WERI-Rb-1 (cell line): ENCODE results near the gene PTPRB.

Source experiments
- DNase-seq: peaks from one replicate; pipeline ENCODE4 v3.0.0-alpha.2; 2020
- H3K27ac ChIP-seq: fragments of 250-450 bp; sonication (Bioruptor Pico); 2 replicates; pipeline ENCODE4 v1.5.1; 2020; ENCODE audit warnings: mild to moderate bottlenecking, moderate library complexity
- H3K27me3 ChIP-seq: fragments of 250-450 bp; sonication (Bioruptor Pico); 2 replicates; pipeline ENCODE4 v1.5.1; 2021; ENCODE audit warnings: mild to moderate bottlenecking, low read depth, moderate library complexity; ENCODE audit not compliant: insufficient read depth, severe bottlenecking
- H3K36me3 ChIP-seq: fragments of 250-450 bp; sonication (Bioruptor Pico); 2 replicates; pipeline ENCODE4 v1.5.1; 2020; ENCODE audit warnings: mild to moderate bottlenecking, moderate library complexity
- H3K4me3 ChIP-seq: 2 replicates; pipeline ENCODE4 v1.5.1; 2011; ENCODE audit warnings: low read depth, mild to moderate bottlenecking, control low read depth, low read length
- H3K9me3 ChIP-seq: fragments of 250-450 bp; sonication (Bioruptor Pico); 2 replicates; pipeline ENCODE4 v1.5.1; 2021; ENCODE audit warnings: mild to moderate bottlenecking, moderate library complexity; ENCODE audit not compliant: severe bottlenecking
- TF ChIP-seq, protein P1 (sequence below): IDR thresholded peaks from 2 replicates; pipeline ENCODE4 v1.5.1; 2011; ENCODE audit warnings: low read depth, mild to moderate bottlenecking, control low read depth, inconsistent platforms, low read length

Gene PTPRB

DNA sequence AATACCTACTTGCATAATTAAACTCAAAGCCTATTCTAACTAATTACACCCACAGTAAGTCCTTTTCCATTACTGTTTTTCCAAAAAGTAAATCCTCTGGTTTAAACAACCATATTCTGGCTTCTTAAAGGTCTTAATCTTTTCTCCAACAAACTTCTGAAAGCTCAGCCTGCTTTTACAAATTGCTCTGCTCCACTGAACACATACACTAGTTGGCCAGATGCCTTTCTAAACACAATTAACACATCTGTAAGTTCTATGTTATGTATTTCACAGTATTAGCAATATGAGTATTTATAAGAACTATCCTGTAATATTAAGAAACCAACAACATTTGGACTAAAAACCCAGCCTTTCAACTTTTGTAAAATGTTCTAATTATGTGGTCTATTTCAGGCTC is 30.1 kb downstream of the PTPRB start:
- Histone ChIP-seq H3K36me3 (no peaks in the 10 kb centered on the region), H3K9me3 (no peaks in the 10 kb centered on the region), H3K4me3 (no peak overlapping the region), H3K27ac (no peak overlapping the region), H3K27me3 (no peaks in the 10 kb centered on the region)
- DNase-seq, result no peak
- TF ChIP-seq, protein P1, sequence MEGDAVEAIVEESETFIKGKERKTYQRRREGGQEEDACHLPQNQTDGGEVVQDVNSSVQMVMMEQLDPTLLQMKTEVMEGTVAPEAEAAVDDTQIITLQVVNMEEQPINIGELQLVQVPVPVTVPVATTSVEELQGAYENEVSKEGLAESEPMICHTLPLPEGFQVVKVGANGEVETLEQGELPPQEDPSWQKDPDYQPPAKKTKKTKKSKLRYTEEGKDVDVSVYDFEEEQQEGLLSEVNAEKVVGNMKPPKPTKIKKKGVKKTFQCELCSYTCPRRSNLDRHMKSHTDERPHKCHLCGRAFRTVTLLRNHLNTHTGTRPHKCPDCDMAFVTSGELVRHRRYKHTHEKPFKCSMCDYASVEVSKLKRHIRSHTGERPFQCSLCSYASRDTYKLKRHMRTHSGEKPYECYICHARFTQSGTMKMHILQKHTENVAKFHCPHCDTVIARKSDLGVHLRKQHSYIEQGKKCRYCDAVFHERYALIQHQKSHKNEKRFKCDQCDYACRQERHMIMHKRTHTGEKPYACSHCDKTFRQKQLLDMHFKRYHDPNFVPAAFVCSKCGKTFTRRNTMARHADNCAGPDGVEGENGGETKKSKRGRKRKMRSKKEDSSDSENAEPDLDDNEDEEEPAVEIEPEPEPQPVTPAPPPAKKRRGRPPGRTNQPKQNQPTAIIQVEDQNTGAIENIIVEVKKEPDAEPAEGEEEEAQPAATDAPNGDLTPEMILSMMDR, result no peak

DNA sequence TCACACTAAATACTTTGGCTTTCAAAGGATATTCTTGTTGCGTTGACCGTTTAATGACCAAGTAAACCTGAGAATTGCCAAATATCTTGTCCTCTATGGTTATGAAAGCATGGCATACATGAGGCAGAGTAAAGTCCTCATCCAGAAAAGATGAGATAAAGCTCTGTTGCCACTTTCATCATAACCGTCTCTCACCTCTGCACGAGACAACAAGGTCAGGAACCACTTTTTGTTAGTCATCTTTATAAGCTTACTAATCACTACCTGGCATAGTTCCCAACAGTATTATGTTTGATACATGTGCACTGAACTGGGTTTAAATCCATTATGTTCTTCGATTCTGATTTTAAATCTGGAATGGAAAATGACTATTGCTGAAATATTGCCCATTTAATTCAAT is 31.3 kb downstream of the PTPRB start:
- Histone ChIP-seq H3K4me3 (no peak overlapping the region), H3K9me3 (no peaks in the 10 kb centered on the region), H3K36me3 (no peaks in the 10 kb centered on the region), H3K27ac (no peak overlapping the region), H3K27me3 (no peaks in the 10 kb centered on the region)
- TF ChIP-seq, protein P1, result no peak
- no peak for DNase-seq

DNA sequence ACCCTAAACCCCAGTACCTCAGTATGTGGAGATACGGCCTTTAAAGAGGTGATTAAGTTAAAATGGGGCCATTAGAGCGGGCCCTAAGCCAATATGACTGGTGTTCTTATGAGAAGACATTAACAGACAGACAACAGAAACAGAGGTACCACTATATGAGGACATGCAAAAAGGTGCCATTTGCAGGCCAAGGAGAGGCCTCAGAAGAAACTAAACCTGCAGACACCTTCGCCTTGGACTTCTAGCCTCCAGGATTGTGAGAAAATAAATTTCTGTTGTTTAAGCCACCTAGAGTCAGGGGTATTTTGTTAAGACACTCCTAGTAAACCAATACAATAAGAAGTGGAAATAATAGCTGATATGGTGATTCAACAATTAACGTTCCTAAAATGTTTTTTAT is 32.6 kb downstream of the PTPRB start:
- no peaks in the 10 kb centered on the region for H3K9me3 ChIP-seq
- TF ChIP-seq, protein P1, result no peak
- H3K36me3 ChIP-seq, result no peaks in the 10 kb centered on the region
- H3K27me3 ChIP-seq, result no peaks in the 10 kb centered on the region
- no peak overlapping the region for H3K4me3 ChIP-seq
- DNase-seq, result no peak
- H3K27ac ChIP-seq, result no peak overlapping the region

DNA sequence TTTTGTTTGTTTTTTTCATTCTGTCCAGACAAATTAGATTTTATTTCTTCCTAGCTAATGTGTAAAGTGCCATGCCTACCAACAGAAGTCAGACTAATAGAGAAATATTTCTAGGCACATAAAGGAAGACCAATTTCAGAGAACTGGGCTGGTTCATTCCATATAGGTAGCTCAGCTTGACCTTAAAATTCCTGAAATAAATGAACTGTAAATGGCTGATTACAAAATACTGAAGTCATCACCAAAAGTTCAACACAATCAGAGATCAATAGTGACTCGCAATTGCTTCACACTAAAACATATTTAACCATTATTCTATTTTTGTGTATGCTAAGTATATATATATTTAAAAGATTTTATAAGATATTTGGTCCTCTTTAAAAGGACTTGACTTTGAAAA is 34.2 kb downstream of the PTPRB start:
- no peaks in the 10 kb centered on the region for H3K27me3 ChIP-seq
- TF ChIP-seq, protein P1, result no peak
- H3K36me3 ChIP-seq, result no peaks in the 10 kb centered on the region
- no peaks in the 10 kb centered on the region for H3K9me3 ChIP-seq
- no peak for DNase-seq
- H3K4me3 ChIP-seq, result no peak overlapping the region
- H3K27ac ChIP-seq, result no peak overlapping the region

DNA sequence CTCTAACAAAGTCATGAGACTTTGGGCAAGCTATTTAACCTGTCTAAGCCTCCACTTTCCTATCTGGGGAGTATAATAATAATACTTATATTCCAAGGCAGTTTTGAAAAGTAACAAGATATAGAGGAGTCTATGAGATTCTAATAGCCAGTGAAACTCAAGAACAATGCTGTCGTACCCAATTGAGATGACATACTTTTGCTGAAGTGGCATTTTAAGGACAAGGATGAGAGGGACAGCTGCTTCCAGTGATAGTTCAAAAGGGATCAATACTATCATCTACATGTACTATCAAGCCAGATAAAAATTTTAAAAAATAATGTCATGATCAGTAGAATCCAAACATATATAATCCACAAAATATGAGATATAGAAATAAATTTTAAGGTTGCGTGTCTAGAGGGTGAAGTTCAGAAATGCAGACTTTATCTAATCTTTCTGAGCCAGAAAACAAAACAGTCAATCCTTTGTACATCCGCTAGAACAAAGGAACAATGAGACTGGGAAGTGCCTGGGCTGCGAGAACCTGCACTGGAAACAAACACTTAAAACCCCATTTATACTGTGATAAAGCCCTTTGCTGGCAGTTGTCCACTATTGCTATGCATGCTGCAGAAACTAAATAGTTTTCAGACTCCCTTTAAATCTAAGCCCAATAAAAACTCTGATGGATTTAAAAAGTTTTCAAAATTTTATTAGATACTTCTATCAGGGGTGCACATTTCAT is 38.6 kb downstream of the PTPRB start:
- Histone ChIP-seq H3K9me3 (no peaks in the 10 kb centered on the region), H3K27me3 (no peaks in the 10 kb centered on the region), H3K4me3 (no peak overlapping the region), H3K27ac (no peak overlapping the region), H3K36me3 (no peaks in the 10 kb centered on the region)
- DNase-seq, result no peak
- TF ChIP-seq, protein P1, result no peak

DNA sequence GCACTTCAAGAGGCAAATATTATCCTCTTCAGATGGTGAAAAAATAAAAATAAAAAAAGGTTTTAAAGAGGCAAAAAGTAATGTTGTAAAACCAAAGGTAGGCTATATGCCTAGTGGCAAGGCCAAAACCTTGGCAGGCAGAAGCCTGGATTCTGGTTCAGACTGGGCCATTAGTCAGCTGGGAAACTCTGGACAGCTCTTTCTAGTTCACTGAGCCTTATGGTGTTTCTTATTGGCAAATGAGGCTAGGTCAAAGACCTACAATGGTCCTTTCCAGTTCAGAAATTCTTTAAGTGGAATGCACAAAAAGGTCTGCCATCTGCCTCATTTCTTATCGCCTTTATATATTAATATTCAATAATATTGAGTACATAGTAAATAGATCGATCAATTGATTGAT is 44.6 kb downstream of the PTPRB start:
- no peak overlapping the region for H3K27ac ChIP-seq
- TF ChIP-seq, protein P1, result no peak
- H3K4me3 ChIP-seq, result no peak overlapping the region
- no peaks in the 10 kb centered on the region for H3K36me3 ChIP-seq
- no peak for DNase-seq
- no peaks in the 10 kb centered on the region for H3K27me3 ChIP-seq
- no peaks in the 10 kb centered on the region for H3K9me3 ChIP-seq
